Ramos (cell line): Measurements from ENCODE around the gene NOS1AP.

Experiments
- in situ Hi-C: fragments of 300-500 bp; cut with MboI; formaldehyde crosslinking; loops from one replicate; pipeline ENCODE4 v1.14.3; 2022; ENCODE audit warnings: low sequenced_read_pairs; ENCODE audit not compliant: unreplicated experiment

Gene NOS1AP

GRCh38 chr1:162210196-162210595 lies 140.7 kb downstream of the NOS1AP start:
- in situ Hi-C loops = no loop called here

- in situ Hi-C loops = no loop called here
Observed at GRCh38 chr1:162212713-162213112, 143.2 kb downstream of the NOS1AP start.

DNA sequence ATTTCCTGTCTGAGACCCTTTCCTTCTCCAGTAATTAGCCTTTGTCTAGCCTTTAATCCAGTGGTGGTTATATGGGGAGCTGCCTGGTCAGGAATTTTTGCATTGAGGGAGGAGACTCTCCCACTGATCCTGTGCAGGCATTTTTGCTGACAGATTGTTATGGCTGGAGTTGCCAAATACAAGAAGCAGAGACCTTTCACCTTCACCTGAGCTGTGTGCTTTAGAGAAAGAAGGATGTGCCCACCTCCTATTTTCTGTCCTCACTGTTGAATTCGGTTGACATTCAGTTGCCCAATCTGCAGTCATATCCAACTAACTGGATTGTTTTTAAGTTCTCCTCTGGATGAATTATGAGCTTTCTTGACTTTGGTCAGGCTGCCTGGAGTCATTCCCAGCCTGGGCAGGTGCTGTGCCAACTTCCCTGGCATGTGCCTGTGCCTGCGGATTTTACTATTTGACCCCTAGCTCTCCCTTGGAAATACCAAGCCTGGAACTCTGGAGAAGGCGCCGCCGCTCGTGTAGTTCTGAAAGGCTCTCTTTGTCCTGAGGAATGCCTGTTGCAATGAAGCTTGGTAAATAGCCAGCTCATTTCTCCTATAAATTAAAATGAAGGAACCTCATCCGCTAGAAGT lies 143.9 kb downstream of the NOS1AP start:
- in situ Hi-C loops = no loop called here

GRCh38 chr1:162214202-162214601 lies 144.7 kb downstream of the NOS1AP start:
- in situ Hi-C loops = no loop called here

DNA sequence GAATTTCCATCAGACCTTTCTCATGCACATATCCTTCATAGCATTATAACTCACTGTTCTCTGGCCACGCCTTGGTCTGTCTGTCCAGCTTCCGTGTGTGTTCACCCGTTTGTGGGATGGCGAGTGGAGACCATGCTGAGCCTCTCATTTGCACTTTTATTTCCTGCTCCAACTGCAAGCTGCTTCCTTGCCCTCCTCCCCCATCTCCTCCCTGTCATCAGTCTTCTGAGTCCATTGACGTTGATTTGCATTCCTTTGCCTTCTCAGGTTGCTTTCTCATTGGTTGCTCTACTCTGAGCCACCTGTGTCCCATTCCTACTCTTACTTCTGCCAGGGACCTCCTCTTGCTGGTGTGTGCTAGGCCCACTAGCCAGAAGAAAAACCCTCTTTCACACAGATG lies 146.4 kb downstream of the NOS1AP start:
- in situ Hi-C loops = no loop called here

DNA sequence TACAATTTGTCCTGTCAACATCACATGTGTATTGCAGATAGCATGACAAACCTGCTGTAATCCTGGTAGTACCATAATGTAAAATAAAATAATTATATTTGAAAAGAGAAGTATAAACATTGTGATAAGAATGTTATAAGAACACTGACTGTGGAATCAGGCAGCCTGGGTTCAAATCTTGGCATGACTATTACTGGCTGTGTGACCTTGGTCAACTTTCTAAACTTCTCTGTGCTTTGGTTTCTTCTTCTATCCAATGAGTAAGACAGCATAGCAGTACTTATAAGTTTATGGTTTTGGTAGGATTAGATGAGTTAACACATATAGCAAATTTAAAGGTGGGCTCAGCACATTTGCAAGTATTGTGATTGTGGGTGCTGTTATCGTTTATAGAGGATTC lies 147.1 kb downstream of the NOS1AP start:
- in situ Hi-C loops = no loop called here

GRCh38 chr1:162217706-162218105 lies 148.2 kb downstream of the NOS1AP start:
- in situ Hi-C loops = no loop called here

DNA sequence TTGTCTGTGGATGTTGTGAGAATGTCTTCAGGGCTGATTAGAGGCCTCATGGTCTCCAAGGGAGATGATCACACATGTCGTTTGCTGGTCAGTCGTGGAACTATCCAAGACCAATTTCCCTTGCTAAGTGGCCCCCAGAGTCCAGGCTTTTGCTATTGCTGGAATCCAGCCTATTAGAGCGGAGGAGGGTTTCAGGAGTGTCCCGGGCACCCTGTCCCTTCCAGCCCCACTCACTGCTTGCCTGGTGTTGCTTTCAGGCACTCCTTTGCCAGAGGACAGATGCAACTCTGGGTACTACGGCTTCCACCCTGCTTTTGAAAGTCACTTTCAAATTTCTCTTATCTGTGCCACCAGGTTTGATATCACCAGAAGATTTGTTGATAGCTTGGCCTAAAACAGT lies 149.1 kb downstream of the NOS1AP start:
- in situ Hi-C loops = no loop called here

- in situ Hi-C loops = no loop called here
Observed at GRCh38 chr1:162218975-162219374, 149.5 kb downstream of the NOS1AP start.

- in situ Hi-C loops = no loop called here
Observed at GRCh38 chr1:162219461-162219860, 150.0 kb downstream of the NOS1AP start.

GRCh38 chr1:162220009-162220539 lies 150.6 kb downstream of the NOS1AP start:
- in situ Hi-C loops = no loop called here

DNA sequence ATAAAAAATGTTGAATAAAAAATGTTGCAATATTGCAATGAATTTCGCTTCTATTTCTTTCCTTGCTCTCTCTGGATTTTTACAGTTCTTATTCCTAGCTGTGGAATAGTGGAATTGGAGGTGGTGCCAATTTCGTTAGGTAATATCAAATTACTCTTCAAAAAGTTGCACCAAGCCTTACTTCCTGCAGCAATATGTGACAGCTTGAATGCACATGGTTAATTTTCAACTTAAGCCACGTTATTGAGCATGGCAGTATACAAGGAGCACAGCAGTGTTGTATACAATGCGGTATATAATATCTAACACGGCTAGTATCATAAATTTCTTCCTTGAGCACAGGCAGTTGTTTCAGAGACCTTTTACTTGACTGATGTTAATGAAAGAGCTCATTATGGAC lies 152.5 kb downstream of the NOS1AP start:
- in situ Hi-C loops = no loop called here

- in situ Hi-C loops = no loop called here
Observed at GRCh38 chr1:162222730-162223129, 153.2 kb downstream of the NOS1AP start.

DNA sequence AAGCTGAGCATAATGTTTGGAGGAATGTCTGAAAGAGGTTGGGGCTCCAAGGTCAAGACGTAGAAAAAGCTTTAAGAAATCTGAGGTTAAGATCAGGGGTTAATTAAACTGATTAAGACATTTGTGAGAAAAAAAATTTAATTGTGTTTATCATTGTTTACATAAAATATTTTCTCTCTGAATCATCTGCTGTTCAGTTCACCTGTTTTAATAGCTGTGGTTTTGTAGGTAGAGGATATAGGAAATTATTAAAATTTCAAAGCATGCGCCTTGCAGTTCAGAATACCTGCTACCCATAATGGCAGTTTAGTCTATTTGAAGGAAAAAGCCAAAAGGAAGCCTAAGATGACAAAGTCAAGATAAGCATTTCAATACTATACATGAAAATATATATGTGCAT lies 154.0 kb downstream of the NOS1AP start:
- in situ Hi-C loops = no loop called here

- in situ Hi-C loops = no loop called here
Observed at GRCh38 chr1:162224267-162224666, 154.8 kb downstream of the NOS1AP start.

- in situ Hi-C loops = no loop called here
Observed at GRCh38 chr1:162228586-162228985, 159.1 kb downstream of the NOS1AP start.

GRCh38 chr1:162229549-162229948 lies 160.1 kb downstream of the NOS1AP start:
- in situ Hi-C loops = no loop called here

DNA sequence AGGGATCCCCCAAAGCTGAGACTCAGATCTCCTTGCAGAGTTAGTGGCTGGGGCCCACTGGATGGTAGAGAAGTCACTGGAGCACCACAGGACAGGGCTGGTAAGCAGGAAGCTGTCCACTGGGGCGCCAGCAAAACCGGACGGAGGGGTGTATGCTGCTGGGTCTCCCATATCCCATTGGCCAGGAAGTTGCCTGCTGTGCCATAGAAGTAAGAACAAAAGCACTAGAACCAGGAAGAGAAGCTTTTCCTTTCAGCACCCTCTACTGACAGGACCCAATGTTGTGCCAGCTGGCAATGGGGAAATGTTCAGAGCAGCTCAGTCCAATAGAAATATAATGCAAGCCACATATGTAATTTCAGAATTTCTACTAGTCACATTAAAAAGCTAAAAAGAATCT lies 160.6 kb downstream of the NOS1AP start:
- in situ Hi-C loops = no loop called here

DNA sequence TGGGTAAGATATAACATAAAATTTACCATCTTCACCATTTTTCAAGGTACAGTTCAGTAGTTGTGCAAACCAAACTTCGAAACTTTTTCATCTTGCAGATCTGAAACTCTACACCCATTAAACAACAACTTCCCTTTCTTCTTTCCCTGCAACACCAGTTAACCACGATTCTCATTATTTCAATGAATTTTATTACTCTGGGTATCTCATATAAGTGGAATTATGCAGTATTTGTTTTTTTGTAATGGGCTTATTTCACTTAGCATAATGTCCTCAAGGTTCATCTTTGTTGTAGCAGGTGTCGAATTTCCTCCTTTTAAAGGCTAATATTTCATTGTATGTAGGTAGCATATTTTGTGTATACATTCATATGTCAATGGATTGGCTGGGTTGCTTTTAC lies 161.0 kb downstream of the NOS1AP start:
- in situ Hi-C loops = no loop called here

DNA sequence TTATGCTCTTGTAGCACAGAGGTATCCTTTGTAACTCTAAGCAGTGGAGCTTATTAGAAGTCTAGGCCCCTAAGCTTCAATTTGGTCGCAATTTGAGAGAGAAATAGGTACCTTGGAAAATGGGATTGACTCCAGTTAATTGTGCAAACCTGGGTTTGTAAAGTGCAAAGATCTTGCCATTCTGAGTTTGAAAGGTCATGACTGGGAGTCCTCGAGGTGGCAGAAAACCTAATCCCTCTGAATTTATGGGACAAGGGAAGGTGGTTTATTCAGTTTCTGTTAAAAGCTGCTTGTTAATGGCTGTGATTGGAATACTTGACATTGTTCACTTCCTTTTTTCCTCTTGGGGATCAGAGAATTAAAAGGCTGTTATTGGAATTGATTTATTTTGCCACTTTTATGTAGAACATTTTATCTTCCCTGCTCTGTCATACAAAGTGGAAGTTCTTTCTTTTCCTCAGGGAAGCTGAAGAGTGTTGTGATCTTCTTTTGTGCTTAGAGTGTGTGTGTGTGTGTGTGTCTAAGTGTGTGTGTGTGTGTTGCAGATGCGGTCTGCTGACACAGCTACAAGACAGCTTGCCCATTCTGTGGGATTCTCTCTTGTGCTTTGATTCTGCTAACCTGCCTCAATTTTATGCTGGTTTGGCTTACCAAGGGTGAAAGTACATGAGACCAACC lies 162.7 kb downstream of the NOS1AP start:
- in situ Hi-C loops = no loop called here

GRCh38 chr1:162233066-162233465 lies 163.6 kb downstream of the NOS1AP start:
- in situ Hi-C loops = no loop called here

- in situ Hi-C loops = no loop called here
Observed at GRCh38 chr1:162233937-162234336, 164.4 kb downstream of the NOS1AP start.
